SK-N-SH (cell line): Measurements from ENCODE around the gene RHOBTB1. TPM values are rescaled to one million over a fixed set of nuclear protein-coding genes. Genes with fewer than 3 reads are reported as not detected.
A peak's percentile ranks its signal among the peaks of the same experiment; 100 is the strongest.

ENCODE experiments used
- CTCF ChIA-PET: fragments of 300-600, 350-600 bp; formaldehyde crosslinking; extraction: SDS; loops from one replicate; lab custom pipeline; 2021; lab: Yijun Ruan, JAX
- POLR2A ChIA-PET: fragments of 350-600 bp; sonication (Branson Sonifier 250); formaldehyde crosslinking; extraction: SDS; loops from one replicate; lab custom pipeline; 2020; ENCODE audit warnings: antibody characterized with exemption, inconsistent platforms; lab: Yijun Ruan, JAX
- DNase-seq: peaks from one replicate; pipeline ENCODE4 v3.0.0; 2012
- H2AFZ ChIP-seq: fragments of 200-600 bp; sonication (generic); 2 replicates; pipeline ENCODE4 v1.8.1; 2016; ENCODE audit warnings: antibody characterized with exemption, mild to moderate bottlenecking, low read depth
- H3F3A ChIP-seq: fragments of 200-600 bp; sonication (generic); replicated peaks from 2 replicates; pipeline ENCODE3; 2016; ENCODE audit warnings: antibody characterized with exemption, mild to moderate bottlenecking; ENCODE audit not compliant: insufficient read depth
- H3K27ac ChIP-seq, 2 experiments: fragments of 200-500 bp in 1 of 2; fragments of 200-600 bp in 1 of 2; sonication (Bioruptor generic) in 1 of 2; sonication (generic), shearing (Covaris generic) in 1 of 2; 2 replicates each; pipeline versions ENCODE4 v1.5.1 to v1.6.1; 2014 to 2016; ENCODE audit warnings: low read depth in 2 of 2, inconsistent platforms in 1 of 2, low read length in 1 of 2, mild to moderate bottlenecking in 1 of 2, mixed read lengths in 1 of 2
- H3K27me3 ChIP-seq: fragments of 200-600 bp; sonication (generic), shearing (Covaris generic); 2 replicates; pipeline ENCODE4 v1.6.1; 2016; ENCODE audit warnings: mixed run types; ENCODE audit not compliant: insufficient read depth
- H3K36me3 ChIP-seq, 2 experiments: fragments of 200-500 bp in 1 of 2; fragments of 200-600 bp in 1 of 2; sonication (Bioruptor generic) in 1 of 2; sonication (generic) in 1 of 2; replicated peaks in 1 of 2; 2 replicates each; pipeline versions ENCODE3 to v1.5.1; 2014 to 2016; ENCODE audit warnings: low read length in 1 of 2, mild to moderate bottlenecking in 1 of 2; ENCODE audit not compliant: insufficient read depth in 2 of 2, control insufficient read depth in 1 of 2
- H3K4me1 ChIP-seq, 2 experiments: fragments of 200-500 bp in 1 of 2; fragments of 200-600 bp in 1 of 2; sonication (Bioruptor generic) in 1 of 2; sonication (generic), shearing (Covaris generic) in 1 of 2; 2 replicates each; pipeline versions ENCODE4 v1.5.1 to v1.6.1; 2014 to 2016; ENCODE audit warnings: low read depth in 1 of 2, low read length in 1 of 2, mixed run types in 1 of 2; ENCODE audit not compliant: insufficient read depth in 2 of 2, control insufficient read depth in 1 of 2
- H3K4me2 ChIP-seq: fragments of 200-600 bp; sonication (generic), shearing (Covaris generic); 2 replicates; pipeline ENCODE4 v1.6.1; 2017; ENCODE audit warnings: mixed run types
- H3K4me3 ChIP-seq, 2 experiments: fragments of 200-500 bp in 1 of 2; fragments of 200-600 bp in 1 of 2; sonication (Bioruptor generic) in 1 of 2; sonication (generic), shearing (Covaris generic) in 1 of 2; 2 replicates each; pipeline versions ENCODE4 v1.5.1 to v1.8.1; 2014 to 2016; ENCODE audit warnings: low read depth in 2 of 2, inconsistent platforms in 1 of 2, low read length in 1 of 2, mild to moderate bottlenecking in 1 of 2, mixed read lengths in 1 of 2, moderate library complexity in 1 of 2
- H3K79me2 ChIP-seq: fragments of 200-600 bp; sonication (generic); 2 replicates; pipeline ENCODE4 v1.8.1; 2017; ENCODE audit warnings: mild to moderate bottlenecking; ENCODE audit not compliant: insufficient read depth
- H3K9ac ChIP-seq: fragments of 200-600 bp; sonication (generic); 2 replicates; pipeline ENCODE4 v1.6.1; 2017; ENCODE audit warnings: mixed run types
- H3K9me2 ChIP-seq: fragments of 200-600 bp; sonication (generic); 2 replicates; pipeline ENCODE4 v1.6.1; 2017; ENCODE audit warnings: mixed run types
- H3K9me3 ChIP-seq: fragments of 200-600 bp; sonication (generic); 2 replicates; pipeline ENCODE4 v1.6.1; 2017; ENCODE audit warnings: mixed run types, mild to moderate bottlenecking, moderate library complexity
- H4K20me1 ChIP-seq: fragments of 200-600 bp; sonication (generic); 2 replicates; pipeline ENCODE4 v1.6.1; 2017; ENCODE audit warnings: mild to moderate bottlenecking, mixed run types; ENCODE audit not compliant: insufficient read depth
- CTCF ChIP-seq: fragments of 200-600 bp; sonication (generic); IDR thresholded peaks from 2 replicates; pipeline ENCODE4 v1.6.1; 2017; ENCODE audit warnings: antibody characterized with exemption, mild to moderate bottlenecking, moderate library complexity
- ELF1 ChIP-seq: IDR thresholded peaks from 2 replicates; pipeline ENCODE4 v1.4.0; 2012
- FOXJ3 ChIP-seq: sonication (generic); formaldehyde crosslinking; IDR thresholded peaks from 2 replicates; pipeline ENCODE4 v1.5.1; 2020; ENCODE audit warnings: mild to moderate bottlenecking, missing genetic modification reagents
- IRF3 ChIP-seq: fragments of 150-350 bp; IDR thresholded peaks from 2 replicates; pipeline ENCODE4 v1.6.1; 2016; ENCODE audit warnings: mild to moderate bottlenecking, low read depth, low read length
- MEF2A ChIP-seq: IDR thresholded peaks from 2 replicates; pipeline ENCODE4 v1.4.0; 2012; ENCODE audit warnings: low read depth, borderline replicate concordance
- NFIC ChIP-seq: IDR thresholded peaks from 2 replicates; pipeline ENCODE4 v1.4.0; 2012; ENCODE audit warnings: borderline replicate concordance
- PBX3 ChIP-seq: IDR thresholded peaks from 2 replicates; pipeline ENCODE4; 2012
- RAD21 ChIP-seq: IDR thresholded peaks from 2 replicates; pipeline ENCODE4 v1.6.1; 2012; ENCODE audit warnings: mild to moderate bottlenecking, low read length
- REST ChIP-seq: IDR thresholded peaks from 2 replicates; pipeline ENCODE4 v1.6.1; 2012; ENCODE audit warnings: mild to moderate bottlenecking, low read depth, low read length, moderate library complexity
- SMC3 ChIP-seq: IDR thresholded peaks from 2 replicates; pipeline ENCODE4 v1.6.1; 2012; ENCODE audit warnings: low read depth, low read length, improper control_type of control experiment
- TCF12 ChIP-seq: IDR thresholded peaks from 2 replicates; pipeline ENCODE4 v1.4.0; 2012
- YY1 ChIP-seq: IDR thresholded peaks from 2 replicates; pipeline ENCODE4 v1.4.0; 2012; ENCODE audit warnings: low read depth, mild to moderate bottlenecking
- ZBTB33 ChIP-seq: IDR thresholded peaks from 2 replicates; pipeline ENCODE4 v1.4.0; 2012; ENCODE audit warnings: low read depth, borderline replicate concordance
- WGBS: methylation state at CpG from one replicate; pipeline ENCODE4 v1.1.6; 2017; ENCODE audit warnings: low lambda C conversion rate; 5-methylcytosine and 5-hydroxymethylcytosine counted together
- polyA plus RNA-seq, 3 experiments: library from polyadenylated mRNA; depleted of rRNA; stranded (reverse); fragments of >200 nt; gene quantifications; 2 replicates each; pipeline ENCODE4 v1.2.3, GENCODE V29; 2012

RHOBTB1 gene
- polyA plus RNA-seq, 1 of the 3 experiments (the other 2 are of a cell fraction) = 10.5 TPM

GRCh38 chr10:60944058-60944909, at the start of gene RHOBTB1 (continued):
- TF ChIP-seq CTCF (no peak), IRF3 (no peak), YY1 (no peak; the same call in 1 of the 2 replicates), NFIC (no peak), SMC3 (no peak), ELF1 (no peak), REST (peak; percentile 2; the same call in 1 of the 2 replicates)

GRCh38 chr10:60992636-60993035, 48.7 kb upstream of the RHOBTB1 start:
- WGBS = 73% methylated on average over 1 of the region's 1 CpG
- Histone ChIP-seq H3F3A (no peaks in the 10 kb centered on the region), H3K4me3 (no peak overlapping the region), H3K36me3 (no peaks in the 10 kb centered on the region), H3K9ac (no peak overlapping the region), H3K4me1 (peaks cover 0 to 4% of the 10 kb centered on the region in 2 experiments; a peak in 2 of 4 replicates), H3K9me3 (no peaks in the 10 kb centered on the region), H3K9me2 (no peaks in the 10 kb centered on the region; the same call in 1 of the 2 replicates), H2AFZ (no peak overlapping the region), H3K27me3 (no peaks in the 10 kb centered on the region), H3K27ac (peak overlapping the region in 1 of 2 experiments; percentile 14; a peak in 1 of 4 replicates), H3K79me2 (no peaks in the 10 kb centered on the region), H3K4me2 (0 out of 2 replicates have a peak overlapping the region, but pooled peaks have one; percentile 12), H4K20me1 (no peaks in the 10 kb centered on the region)
- POLR2A ChIA-PET = no interaction called here
- no peak for DNase-seq
- CTCF ChIA-PET = interaction anchor here (0.8 kb wide), 1 partner anchor 28 kb away, joined by 4 read pairs; no protein-coding TSS in a partner anchor
- 0 out of 2 replicates have a peak, but pooled peaks have one; percentile 15 for TF ChIP-seq MEF2A
- TF ChIP-seq ZBTB33 = no peak
- TF ChIP-seq PBX3 = peak; percentile 42; the same call in 1 of the 2 replicates
- TF ChIP-seq RAD21 = no peak
- no peak for TF ChIP-seq NFIC
- peak; percentile 35; the same call in 1 of the 2 replicates for TF ChIP-seq TCF12
- TF ChIP-seq FOXJ3 (CRISPR knock-in tag) = no peak
